Activated CD4-positive, alpha-beta T cell treated with anti-CD3 and anti-CD28 coated beads, Interleukin-2, amount 50 U/mL, for 16 hours (primary cell): ENCODE measurements around the gene SLX9.
A peak's percentile ranks its signal among the peaks of the same experiment; 100 is the strongest.
"Not testable (repeated sequence)": the region's sequence is repeated elsewhere in the genome, so short reads cannot be mapped to it uniquely, and the experiment has no call there.

ENCODE experiments used
- DNase-seq: peaks from one replicate; pipeline ENCODE4 v3.0.0-alpha.2; 2020

The SLX9 gene

DNA sequence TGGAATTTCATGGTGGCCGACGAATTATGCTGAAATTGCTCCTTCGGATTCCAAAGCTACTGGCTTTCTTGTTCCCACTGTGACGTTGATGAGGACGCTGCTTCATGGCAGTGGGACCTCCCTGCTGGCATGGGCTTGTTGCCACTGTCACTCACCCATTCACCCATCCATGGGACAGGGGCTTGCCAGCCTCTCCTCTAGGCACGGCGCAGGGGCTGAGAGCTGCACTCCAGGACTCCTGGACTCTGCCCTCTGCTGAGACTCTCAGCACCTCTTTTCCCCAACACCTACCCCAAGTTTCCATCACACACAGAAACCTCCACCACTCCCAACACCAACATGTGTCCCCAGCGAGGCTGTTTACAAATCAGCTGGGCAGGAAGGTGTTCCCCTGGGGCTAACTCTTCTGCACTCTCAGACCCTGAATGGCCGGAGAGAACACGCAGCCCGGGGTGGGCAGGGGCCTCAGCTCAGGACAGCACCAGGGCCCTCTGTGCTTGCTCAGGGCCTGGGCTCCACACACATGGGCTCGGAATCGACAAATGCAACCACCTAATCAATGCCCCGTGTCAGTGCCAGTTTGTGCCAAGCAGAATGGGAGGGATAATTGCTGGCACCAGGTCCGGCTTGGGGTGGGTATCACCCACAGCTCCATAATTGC, 22.3 kb upstream of the SLX9 start:
- no peak for DNase-seq

DNA sequence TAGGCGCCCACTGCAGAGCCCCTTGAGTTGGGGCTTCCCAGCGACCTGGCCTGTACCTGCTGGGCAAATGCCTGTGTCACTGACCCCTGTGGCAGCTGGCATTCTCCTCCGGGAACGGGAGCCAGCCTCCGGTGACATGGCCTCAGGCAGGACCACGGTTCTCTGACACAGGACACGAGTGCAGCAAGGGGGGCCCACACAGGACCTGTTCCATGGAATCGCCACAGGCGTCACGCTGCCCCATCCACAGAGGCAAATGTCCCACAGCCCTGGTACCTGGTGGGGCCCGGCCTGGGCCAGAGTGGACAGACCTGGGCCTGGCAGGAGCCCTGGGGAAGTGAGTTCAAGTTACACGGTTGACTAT, 21.7 kb upstream of the SLX9 start:
- DNase-seq: no peak

DNA sequence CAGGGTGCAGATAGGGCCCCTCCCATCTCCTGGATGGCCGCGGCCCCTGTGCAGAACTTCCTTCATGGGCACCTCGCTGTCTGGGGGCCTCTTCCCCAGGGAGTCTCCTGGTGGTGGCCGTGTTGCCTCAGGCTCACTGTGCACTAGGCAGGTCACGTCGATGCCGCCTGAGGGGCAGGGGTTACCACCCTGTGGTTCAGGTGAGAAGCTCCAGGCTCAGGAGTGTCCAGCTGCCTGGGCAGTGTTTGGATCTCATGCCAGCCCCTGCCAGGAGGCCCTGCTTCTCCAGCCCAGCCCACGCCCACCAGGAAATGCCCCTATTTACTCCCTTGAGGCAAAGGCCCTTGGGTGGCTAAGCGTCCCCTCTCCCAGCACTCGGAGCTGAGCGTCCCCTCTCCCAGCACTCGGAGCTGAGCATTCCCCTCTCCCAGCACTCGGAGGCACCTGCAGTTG, 21.2 kb upstream of the SLX9 start:
- DNase-seq: no peak

DNA sequence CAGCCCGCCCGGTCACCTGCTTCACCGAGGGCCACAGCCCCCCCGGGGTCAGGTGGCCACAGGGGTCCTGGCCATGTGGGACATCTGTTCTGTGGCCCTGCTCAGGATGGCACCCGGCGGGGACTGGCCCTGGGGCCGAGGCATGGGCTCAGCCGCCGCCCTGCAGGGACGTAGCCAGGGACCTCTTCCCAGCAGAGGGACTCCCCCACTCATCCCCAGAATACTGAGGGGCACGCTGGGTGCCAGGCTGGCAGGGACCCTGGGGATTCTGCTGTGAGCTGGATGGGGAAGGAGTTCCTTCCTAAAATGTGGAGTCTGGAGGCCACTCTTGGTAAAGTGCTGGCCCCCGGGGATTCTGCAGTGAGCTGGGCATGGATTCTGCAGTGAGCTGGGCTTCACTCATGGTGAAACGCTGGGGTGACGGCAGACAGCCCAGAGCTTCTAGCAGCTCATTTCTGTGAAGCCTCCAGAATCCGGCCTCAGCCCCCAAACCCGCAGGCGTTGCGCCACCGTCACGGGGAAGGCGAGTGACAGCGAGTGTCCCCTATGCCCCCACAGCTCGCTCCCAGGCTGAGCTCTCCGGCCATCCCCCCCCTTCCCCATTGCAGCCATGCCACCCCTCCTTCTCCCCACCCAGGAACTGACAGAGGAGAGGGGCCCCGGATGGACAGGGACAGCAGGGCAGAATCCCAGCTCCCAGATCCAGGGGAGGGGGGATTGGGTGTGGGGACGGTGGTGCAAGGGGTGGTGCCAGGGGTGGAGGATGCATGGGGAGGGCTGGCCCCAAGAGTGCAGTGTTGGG, 20.5 kb upstream of the SLX9 start:
- peak; percentile 34 for DNase-seq

DNA sequence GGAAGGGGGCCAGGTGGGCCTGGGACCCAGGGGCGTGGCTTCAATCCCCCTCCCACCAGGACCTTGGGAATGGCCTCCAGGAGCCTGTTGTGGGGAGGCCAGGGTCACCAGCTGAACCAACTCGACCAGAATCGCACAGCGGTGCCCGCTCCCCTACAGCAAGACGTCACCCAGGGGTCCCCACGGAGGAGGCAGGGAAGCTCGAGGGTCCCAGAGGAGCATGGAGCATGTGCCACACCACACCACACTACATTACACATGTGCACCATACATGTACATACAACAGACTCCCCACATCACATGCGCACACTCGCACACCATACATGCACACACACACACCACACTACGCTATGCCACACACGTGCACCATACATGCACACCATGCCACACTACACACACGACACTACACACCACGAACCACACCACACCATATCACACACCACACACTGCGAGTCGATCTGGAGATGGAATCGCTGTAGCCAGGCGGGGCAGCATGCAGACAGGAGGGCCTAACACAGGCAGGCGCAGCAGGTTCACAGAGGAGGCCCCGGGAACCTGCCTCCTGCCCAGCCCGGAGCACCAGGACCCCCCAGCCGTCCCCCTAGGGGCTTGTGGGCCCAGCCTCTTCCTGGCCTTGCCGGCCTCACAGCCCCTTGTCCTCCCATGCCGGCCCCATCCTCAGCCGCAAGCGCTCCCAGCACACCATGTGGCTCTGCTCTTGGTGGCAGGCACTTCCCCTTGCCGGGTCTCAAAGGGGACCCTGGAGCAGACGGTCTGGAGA, 19.7 kb upstream of the SLX9 start:
- peak; percentile 43 for DNase-seq

DNA sequence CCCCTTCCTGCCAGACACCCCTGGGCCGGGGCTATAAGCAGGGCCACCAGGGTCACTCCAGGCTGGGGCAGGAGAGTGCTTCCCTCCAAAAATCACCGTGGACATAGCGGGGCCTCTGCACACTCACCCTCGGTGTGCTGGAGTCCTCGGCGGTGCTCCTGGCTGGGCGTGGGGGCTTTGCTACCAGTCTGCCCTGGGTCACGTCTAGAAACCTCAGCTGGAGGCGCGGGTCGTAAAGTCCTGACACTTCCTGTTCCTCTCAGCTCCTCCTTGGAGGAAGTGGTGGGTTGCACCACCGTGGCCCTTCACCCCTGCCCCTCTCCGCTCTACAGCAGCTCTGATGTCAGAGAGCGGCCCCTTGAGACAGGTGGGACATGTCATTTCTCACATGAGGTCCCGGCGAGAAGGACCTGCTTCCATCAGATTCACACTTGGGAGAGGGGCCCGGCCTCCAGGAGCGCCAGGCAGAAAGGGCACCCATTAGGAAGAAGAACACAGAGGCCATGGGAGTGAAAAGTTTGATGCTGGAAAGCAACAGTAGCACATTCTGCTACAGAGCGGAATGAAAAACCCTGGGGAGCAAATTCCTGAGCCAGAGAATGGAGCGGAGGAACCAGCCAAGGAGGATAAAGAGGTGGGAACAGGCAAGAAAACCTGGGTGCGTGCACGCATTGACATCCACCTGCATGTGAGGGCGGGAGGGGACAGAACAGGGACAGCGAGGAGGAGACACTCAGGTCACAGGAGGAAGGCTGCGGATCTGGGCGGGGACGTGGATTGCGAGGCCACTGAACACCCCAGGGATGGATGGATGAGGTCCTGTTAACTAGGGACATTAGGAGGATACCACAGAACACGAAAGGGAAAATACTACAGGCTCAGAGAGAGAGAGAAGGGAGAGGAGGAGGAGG, 18.9 kb upstream of the SLX9 start, which contains the start of gene ITGB2:
ITGB2 (minus strand) TSS at position 206 of the 911 bp plus-strand sequence. CDS start 10,117 bp downstream, outside the sequence.
- peak; percentile 87 for DNase-seq

DNA sequence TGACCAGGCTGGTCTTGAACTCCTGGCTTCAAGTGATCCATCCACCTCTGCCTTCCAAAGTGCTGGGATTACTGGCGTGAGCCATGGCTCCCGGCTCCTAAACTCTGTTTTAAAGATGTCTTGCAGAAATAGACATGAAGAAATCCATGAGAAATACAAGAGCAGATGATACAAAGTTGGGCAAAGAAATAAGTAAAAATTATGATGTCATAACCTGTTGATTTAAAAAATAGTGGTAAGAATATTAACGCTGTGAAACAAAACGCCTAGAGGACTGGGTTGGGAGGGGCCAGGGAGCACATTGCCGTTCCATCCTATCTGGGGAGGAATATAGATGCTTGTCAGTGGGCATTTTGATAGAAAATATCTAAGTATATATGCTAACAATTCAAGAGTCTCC, 17.9 kb upstream of the SLX9 start:
- no peak for DNase-seq

DNA sequence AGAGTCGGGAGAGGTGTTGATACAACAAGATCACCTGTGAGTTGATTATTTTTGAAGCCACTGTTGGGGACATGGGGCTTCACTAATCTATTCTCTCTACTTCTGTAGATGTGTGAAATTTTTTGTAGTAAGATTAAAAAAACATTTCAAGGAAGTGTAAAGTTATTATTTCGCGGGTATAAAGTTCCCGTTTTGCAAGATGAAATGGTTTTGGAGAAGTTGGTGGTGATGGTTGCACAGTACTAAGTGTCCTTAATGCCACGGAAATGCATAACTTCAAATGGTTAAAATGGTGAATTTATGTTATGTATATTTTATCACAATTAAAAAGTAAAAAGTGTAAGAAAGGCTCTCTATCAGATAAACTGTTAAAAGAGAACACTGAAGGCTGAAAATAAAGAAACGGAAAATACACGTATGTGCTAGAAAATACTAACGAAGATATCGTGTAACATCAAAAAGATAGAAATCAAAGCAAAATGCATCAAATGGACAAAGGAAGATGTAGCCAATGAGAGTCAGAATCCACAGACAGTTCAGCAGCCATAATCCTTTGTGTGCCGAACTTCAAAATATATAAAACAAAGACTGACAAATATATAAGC, 16.2 kb upstream of the SLX9 start:
- DNase-seq: no peak

DNA sequence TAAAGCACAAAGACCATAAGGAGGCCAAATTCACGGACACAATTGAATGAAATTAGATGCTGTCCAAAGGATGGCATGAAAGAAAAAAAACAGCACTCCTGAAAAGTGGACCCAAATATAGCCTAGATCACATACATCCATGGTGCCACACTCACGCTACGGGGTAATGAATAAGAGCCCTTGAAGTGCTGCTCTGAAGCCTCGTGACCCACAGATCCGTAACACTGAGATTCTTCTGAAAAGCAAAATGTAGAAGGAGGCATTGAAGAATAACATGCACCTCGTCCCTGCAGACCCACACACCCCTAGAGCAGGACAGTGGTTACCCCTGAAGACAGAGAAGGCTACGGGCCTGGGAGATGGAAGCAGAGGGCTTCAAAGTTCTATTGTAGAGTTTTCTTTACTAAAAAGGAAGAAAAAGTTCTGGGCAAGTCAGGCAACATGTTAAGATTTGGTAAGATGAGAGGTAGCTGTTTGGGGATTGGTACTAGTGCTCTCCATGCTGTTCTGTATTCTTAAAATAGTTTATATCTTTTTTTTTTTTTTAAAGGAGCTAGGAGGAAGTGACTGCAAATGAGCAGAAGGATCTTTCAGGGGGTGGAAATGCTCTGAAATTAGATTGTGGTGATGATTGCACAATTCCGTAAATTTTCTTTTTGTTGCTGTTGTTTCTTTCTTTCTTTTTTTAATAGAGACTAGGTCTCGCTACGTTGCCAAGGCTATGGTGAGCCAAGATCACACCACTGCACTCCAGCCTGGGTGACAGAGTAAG, 15.0 kb upstream of the SLX9 start:
- DNase-seq: peak; percentile 50

DNA sequence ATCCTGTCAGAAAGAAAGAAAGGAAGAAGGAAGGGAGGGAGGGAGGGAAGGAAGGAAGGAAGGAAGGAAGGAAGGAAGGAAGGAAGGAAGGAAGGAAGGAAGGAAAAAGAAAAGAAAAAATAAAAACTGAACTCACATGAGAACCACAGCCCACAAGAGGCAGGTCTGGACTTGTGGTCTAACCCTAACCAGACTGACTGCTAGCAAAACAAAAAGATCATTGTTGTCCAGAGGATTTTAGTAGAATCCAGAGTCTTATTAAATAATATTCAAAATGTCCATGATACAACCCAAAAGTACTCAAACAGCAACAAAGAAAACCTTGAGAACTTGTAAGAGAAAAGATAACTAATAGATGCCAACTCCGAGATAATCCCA, 14.5 kb upstream of the SLX9 start:
- DNase-seq: peak; percentile 35

DNA sequence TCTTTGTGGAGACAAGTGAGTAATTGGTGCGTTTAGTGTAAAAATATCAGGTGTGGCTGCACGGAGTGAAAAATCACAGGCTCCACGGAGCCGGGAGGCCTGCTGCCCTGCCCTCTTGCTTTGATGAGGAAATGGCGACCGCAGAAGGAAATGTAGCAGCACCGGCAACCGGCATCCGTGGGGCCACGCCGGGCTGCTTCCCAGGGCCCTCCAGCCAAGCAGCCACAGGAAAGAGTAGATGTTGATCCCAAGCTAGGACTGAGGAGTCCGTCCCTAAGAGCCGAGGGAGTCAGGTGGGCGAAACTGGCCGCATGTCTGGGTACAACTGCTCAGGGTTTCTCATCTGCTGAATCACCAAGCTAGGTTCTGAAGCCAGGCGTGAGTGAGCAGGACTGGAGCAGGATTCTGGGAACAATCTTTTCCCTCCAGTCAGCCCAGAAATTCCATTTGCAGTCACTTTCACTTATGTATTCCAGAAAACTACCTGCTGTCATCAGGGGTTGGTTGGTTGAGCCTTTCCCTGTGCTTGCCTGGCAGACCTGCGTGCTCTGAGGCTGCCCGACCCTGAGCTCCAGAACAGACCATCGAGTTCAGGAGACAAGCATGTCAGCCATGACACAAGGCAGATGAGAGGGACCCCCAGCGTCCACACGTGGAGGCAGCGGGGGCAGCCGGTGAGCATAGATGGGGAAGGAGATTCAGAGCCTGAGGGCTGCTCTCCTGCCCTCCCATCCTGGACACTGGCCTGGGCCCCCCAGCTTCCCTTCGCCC, 13.3 kb upstream of the SLX9 start:
- DNase-seq: peak; percentile 59

DNA sequence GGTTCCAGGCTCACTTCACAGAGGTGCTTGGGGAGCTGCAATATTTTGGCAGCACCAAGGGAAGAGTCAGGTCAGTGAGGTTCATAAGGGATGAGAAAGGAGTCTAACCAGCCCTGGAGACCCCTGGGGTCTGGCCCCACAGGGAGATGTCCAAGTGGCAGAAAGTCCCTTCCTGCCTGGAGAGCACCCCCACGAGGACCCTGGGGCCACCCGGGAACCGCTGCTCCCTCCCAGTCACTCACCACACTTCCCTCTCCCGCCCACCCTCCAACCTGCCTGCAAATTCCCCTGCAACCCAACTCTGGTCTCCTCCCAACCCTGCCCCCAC, 12.6 kb upstream of the SLX9 start:
- DNase-seq: no peak

DNA sequence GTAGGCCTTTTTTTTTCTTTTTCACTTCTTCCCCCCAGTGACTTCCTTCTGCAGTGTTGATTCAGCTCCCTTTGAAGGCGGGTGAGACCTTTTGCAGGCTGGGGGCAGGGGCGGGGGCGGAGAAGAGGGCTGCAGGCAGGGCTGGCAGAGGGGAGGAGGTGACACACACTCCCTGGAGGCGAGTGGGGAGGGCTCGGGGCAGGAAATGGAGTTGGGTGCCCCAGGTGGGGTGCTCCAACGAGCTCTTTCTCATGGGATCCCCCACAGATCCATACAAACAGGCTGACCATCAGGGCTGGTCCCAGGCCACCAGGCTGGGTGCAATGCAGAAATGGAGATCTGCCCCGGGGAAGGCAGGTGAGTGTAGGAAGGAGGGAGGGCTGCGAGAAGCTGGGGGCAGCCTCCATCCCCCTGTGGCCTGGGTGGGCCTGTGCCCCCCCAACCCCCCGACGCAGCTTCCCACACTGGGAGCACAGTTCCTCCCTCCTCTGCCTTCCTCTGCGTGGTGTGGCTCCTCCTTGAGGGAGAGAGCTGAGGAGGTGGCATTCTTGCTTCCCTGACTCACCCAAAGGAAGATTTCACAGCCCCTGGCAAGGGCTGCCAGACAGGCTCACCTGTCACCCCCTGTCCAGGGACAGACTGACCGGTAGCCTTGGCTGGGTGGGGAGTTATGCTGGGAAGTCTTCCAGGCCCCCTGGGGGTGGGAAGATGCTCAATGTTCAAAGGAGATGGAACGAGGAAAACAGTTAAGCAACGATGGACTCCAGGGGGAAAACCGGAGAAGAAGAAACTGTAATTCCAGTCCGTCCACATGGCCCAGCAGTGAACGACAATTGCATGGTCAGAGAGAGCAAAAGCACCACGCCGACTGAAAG, 12.0 kb upstream of the SLX9 start:
- peak; percentile 91 for DNase-seq

DNA sequence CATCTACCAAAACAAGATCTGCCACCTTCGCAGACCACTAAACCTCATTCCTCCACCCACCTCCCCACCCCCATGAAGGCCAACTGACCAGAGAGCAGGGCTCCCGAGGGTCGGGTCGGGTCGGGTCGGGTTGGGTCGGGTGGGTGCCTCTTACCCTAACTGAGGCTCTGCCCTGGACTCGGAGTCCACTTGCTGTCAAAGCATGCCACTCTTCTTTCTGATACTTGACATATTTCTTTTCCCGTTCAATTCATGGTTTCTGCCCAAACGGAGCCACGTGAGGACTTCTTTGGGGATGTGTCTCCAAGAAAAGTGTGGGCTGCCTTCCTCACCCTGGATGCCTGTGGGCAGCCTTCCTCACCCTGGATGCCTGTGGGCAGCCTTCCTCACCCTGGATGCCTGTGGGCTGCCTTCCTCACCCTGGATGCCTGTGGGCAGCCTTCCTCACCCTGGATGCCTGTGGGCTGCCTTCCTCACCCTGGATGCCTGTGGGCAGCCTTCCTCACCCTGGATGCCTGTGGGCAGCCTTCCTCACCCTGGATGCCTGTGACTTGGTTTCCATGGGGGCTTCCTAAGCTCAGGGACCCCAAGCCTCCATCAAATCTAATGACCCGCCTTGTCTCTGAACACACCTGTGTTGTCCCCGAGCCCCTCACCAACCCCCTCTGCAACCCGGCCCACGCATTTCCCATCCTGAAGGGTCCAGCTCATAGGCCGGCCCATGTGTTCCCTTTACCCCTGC, 11.2 kb upstream of the SLX9 start:
- not testable (repeated sequence) for DNase-seq

DNA sequence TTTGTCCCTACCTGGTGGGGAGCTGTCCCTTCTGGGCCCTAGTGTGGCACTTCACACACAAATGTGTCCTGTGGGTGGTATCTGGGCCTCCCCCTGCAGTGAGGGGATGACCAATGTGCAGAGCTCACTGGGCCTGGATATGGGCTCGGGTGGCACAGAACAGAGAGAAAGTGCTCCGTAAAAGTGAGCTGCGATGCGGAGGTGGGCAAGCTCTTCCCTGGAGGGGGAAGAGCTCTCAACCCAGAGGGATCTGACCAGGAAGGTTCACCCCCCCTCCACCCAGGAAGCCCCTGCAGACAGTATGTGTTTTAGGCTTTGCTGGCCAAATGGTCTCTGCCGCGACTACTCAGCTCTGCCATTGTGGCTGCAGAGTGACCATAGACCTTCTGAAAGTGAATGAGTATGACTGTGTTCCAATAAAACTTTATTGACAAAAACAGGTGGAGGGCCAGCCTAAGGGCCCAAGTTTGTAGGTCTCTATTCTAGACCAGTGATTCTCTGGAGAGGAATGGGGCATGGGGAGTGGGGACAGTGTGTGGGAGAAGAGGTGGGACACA, 10.5 kb upstream of the SLX9 start:
- no peak for DNase-seq

DNA sequence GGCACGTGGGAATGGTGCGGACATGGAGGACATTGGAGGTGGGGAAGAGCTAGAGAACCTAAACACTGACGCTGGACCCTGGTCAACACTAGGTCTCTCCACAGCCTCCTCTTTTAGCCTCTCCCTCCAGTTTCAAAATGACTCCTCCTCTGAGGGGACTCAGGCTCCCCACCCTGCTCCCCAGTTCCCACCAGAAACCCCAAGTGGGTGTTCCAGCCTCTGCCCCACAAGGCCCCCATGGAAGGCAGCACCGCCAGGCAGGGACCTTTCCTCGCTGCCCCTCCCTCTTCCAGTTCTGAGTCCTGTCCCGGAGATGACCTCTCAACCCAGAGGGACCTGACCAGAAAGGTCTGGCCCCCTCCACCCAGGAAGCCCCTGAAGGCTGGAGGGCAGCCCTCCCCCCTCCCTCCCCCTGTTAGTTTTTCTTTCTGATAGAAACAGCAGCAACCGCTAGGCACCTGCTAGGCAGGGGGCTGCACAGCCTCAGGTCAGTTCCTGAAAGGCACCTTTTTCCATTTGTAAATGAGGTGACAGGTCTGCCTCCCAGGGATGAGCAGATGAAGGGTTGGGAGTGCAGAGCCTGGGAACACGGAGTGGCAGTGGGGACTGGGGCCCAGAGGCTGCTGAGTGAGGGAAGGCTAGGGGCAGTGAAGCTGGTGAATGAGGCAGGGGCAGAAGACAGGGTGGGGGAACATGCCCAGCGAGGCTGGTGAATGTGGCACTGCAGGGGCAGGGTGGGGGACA, 9.9 kb upstream of the SLX9 start:
- no peak for DNase-seq

DNA sequence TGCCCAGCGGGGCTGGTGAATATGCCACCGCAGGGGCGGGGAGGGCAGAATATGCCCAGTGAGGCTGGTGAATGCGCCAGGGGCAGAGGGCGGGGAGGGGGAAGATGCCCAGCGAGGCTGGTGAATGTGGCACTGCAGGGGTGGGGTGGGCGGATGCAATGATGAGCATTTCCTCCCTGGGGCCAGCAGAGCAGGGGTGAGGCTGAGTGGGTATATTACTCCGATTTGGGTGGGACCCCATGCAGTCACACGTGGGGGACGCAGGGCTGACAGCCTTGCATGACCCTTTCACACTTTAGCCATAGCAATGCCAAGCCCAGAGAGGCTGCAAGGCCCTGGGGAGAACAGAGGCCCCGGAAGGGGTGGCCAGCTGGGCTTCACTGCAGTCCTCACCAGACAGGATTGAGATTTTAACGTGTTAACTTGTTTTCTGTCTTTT, 9.3 kb upstream of the SLX9 start:
- DNase-seq: peak; percentile 53

DNA sequence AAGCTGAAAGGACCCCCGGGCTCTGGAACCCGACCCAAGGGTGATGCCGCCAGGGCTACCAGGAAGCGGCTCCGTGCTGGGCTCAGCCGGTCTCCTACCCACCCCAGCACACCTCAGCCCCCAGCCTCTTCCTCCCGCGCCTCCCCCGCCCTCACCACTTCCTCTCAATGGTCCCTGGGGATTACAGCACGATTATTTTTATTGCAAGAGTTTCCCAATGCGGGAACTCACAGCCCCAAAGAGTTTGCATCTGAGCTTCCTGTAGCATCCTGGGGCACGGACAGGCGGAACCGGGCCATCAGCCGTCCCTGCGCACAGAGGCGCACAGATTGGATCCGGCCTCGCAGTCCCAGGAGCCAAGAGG, 8.7 kb upstream of the SLX9 start:
- DNase-seq: peak; percentile 42
